ENCODE measurements around the gene LRP1B.
"Not testable (repeated sequence)": the region's sequence is repeated elsewhere in the genome, so short reads cannot be mapped to it uniquely, and the experiment has no call there.

Gene LRP1B

GRCh38 chr2:140603416-140603815, 1527.4 kb downstream of the LRP1B start:
- no peak for DNase-seq (ENCODE audit: low spot score)

- no peak for DNase-seq (ENCODE audit: low spot score)
Measured at GRCh38 chr2:140601801-140602200, 1529.0 kb downstream of the LRP1B start.

GRCh38 chr2:140601342-140601741, 1529.5 kb downstream of the LRP1B start:
- DNase-seq (ENCODE audit: low spot score) = no peak

GRCh38 chr2:140600116-140600515, 1530.7 kb downstream of the LRP1B start:
- no peak for DNase-seq (ENCODE audit: low spot score)

GRCh38 chr2:140597836-140598235, 1533.0 kb downstream of the LRP1B start:
- no peak for DNase-seq (ENCODE audit: low spot score)

- DNase-seq (ENCODE audit: low spot score) = no peak
Measured at GRCh38 chr2:140597205-140597604, 1533.6 kb downstream of the LRP1B start.

- DNase-seq (ENCODE audit: low spot score) = no peak
Measured at GRCh38 chr2:140596447-140596846, 1534.4 kb downstream of the LRP1B start.

GRCh38 chr2:140595107-140595506, 1535.7 kb downstream of the LRP1B start:
- no peak for DNase-seq (ENCODE audit: low spot score)

- no peak for DNase-seq (ENCODE audit: low spot score)
Measured at GRCh38 chr2:140593132-140593531, 1537.7 kb downstream of the LRP1B start.

GRCh38 chr2:140589696-140590095, 1541.1 kb downstream of the LRP1B start:
- no peak for DNase-seq (ENCODE audit: low spot score)

- DNase-seq (ENCODE audit: low spot score) = no peak
Measured at GRCh38 chr2:140589273-140589672, 1541.5 kb downstream of the LRP1B start.

- peak; percentile 4 for DNase-seq (ENCODE audit: low spot score)
Measured at GRCh38 chr2:140586379-140586778, 1544.4 kb downstream of the LRP1B start.

GRCh38 chr2:140585016-140585415, 1545.8 kb downstream of the LRP1B start:
- no peak for DNase-seq (ENCODE audit: low spot score)

GRCh38 chr2:140584471-140584870, 1546.3 kb downstream of the LRP1B start:
- DNase-seq (ENCODE audit: low spot score) = no peak

GRCh38 chr2:140580532-140581151, 1550.2 kb downstream of the LRP1B start:
- DNase-seq (ENCODE audit: low spot score) = no peak

GRCh38 chr2:140577453-140577852, 1553.4 kb downstream of the LRP1B start:
- DNase-seq (ENCODE audit: low spot score) = no peak

GRCh38 chr2:140567734-140568133, 1563.1 kb downstream of the LRP1B start:
- DNase-seq (ENCODE audit: low spot score) = no peak

GRCh38 chr2:140565756-140566155, 1565.1 kb downstream of the LRP1B start:
- no peak for DNase-seq (ENCODE audit: low spot score)

- no peak for DNase-seq (ENCODE audit: low spot score)
Measured at GRCh38 chr2:140555701-140556100, 1575.1 kb downstream of the LRP1B start.

- no peak for DNase-seq (ENCODE audit: low spot score)
Measured at GRCh38 chr2:140552634-140553033, 1578.2 kb downstream of the LRP1B start.

GRCh38 chr2:140551287-140551686, 1579.5 kb downstream of the LRP1B start:
- DNase-seq (ENCODE audit: low spot score) = no peak

GRCh38 chr2:140550821-140551220, 1580.0 kb downstream of the LRP1B start:
- DNase-seq (ENCODE audit: low spot score) = no peak

GRCh38 chr2:140544769-140545168, 1586.0 kb downstream of the LRP1B start:
- DNase-seq (ENCODE audit: low spot score) = not testable (repeated sequence)

GRCh38 chr2:140542627-140543026, 1588.2 kb downstream of the LRP1B start:
- DNase-seq (ENCODE audit: low spot score) = no peak
